Right lobe of liver (tissue), 4 donors: ENCODE measurements around the gene PLCL1.

Source experiments
- CTCF ChIP-seq, 4 donors: fragments of 200-600 bp in 3 of 4; fragments of 450-650 bp in 1 of 4; IDR thresholded peaks; one replicate each; pipeline versions ENCODE4 v1.5.1 to v1.8.0; 2016 to 2022; ENCODE audit warnings: antibody characterized with exemption in 4 of 4, mild to moderate bottlenecking in 2 of 4
- POLR2A ChIP-seq: fragments of 450-650 bp; IDR thresholded peaks from one replicate; pipeline ENCODE4 v1.6.1; 2017; ENCODE audit warnings: antibody characterized with exemption, mild to moderate bottlenecking
- donor health status: DM: no; HTN: no; CAD: no.
- donor health status: DM: no; HTN: no; CAD: no.
- donor health status: DM: no; HTN: yes; CAD: no.

GRCh38 chr2:197809064-197809463 lies 4.7 kb downstream of the PLCL1 start:
- TF ChIP-seq CTCF (IDR thresholded peaks at IDR 0.05) (no peak), POLR2A (no peak)
